CD8-positive, alpha-beta memory T cell (primary cell): ENCODE measurements around the gene RABGAP1L. TPM values are rescaled to one million over a fixed set of nuclear protein-coding genes. Genes with fewer than 3 reads are reported as not detected.

Source experiments
- CTCF ChIA-PET: fragments of 350-600 bp; sonication (Branson Sonifier 250); formaldehyde crosslinking; loops from one replicate; lab custom pipeline; 2021; ENCODE audit warnings: antibody characterized with exemption; lab: Charles Lee
- POLR2A ChIA-PET: fragments of 350-600 bp; sonication (Branson Sonifier 250); formaldehyde crosslinking; loops from one replicate; lab custom pipeline; 2021; ENCODE audit warnings: antibody characterized with exemption; lab: Charles Lee
- DNase-seq, 5 donors: peaks; one replicate each; pipeline versions ENCODE4 v3.0.0 to v3.0.0-alpha.2; 2020 to 2022; ENCODE audit warnings: mixed read lengths in 1 of 5
- H3K27ac ChIP-seq: one replicate; pipeline ENCODE4 v1.7.0; 2013; ENCODE audit warnings: low read depth, mild to moderate bottlenecking, low read length, moderate library complexity
- H3K27me3 ChIP-seq: 2 replicates; pipeline ENCODE4 v1.7.0; 2013; ENCODE audit warnings: low read length, mild to moderate bottlenecking; ENCODE audit not compliant: insufficient read depth, poor library complexity, severe bottlenecking
- H3K36me3 ChIP-seq: 2 replicates; pipeline ENCODE4 v1.7.0; 2013; ENCODE audit warnings: mild to moderate bottlenecking, low read length, moderate library complexity; ENCODE audit not compliant: insufficient read depth
- H3K4me1 ChIP-seq: 2 replicates; pipeline ENCODE4 v1.7.0; 2013; ENCODE audit warnings: mild to moderate bottlenecking, low read length, moderate library complexity; ENCODE audit not compliant: insufficient read depth
- H3K4me3 ChIP-seq: 2 replicates; pipeline ENCODE4 v1.7.0; 2013; ENCODE audit warnings: mild to moderate bottlenecking, low read length
- H3K9me3 ChIP-seq: 2 replicates; pipeline ENCODE4 v1.7.0; 2013; ENCODE audit warnings: mild to moderate bottlenecking, low read length
- H3K27ac Mint-ChIP-seq, 8 donors: one replicate each; pipeline ENCODE4 v1.8.0; 2020 to 2021; ENCODE audit warnings: mixed read lengths in 8 of 8, mild to moderate bottlenecking in 6 of 8, inconsistent platforms in 3 of 8, moderate library complexity in 3 of 8
- H3K27me3 Mint-ChIP-seq, 2 donors: one replicate each; pipeline ENCODE4 v1.8.0; 2020 to 2021; ENCODE audit warnings: mixed read lengths in 2 of 2, mild to moderate bottlenecking in 1 of 2, moderate library complexity in 1 of 2
- H3K36me3 Mint-ChIP-seq, 3 donors: one replicate each; pipeline ENCODE4 v1.8.0; 2020 to 2021; ENCODE audit warnings: mixed read lengths in 3 of 3, inconsistent platforms in 1 of 3, mild to moderate bottlenecking in 1 of 3
- H3K4me1 Mint-ChIP-seq, 3 donors: one replicate each; pipeline ENCODE4 v1.8.0; 2020 to 2021; ENCODE audit warnings: mixed read lengths in 3 of 3, inconsistent platforms in 1 of 3, mild to moderate bottlenecking in 1 of 3
- H3K4me3 Mint-ChIP-seq, 7 donors: one replicate each; pipeline ENCODE4 v1.8.0; 2020 to 2021; ENCODE audit warnings: mixed read lengths in 7 of 7, mild to moderate bottlenecking in 6 of 7, moderate library complexity in 4 of 7, inconsistent platforms in 2 of 7
- H3K9me3 Mint-ChIP-seq, 5 donors: one replicate each; pipeline ENCODE4 v1.8.0; 2020 to 2022; ENCODE audit warnings: mixed read lengths in 5 of 5, mild to moderate bottlenecking in 3 of 5, moderate library complexity in 2 of 5, inconsistent platforms in 1 of 5
- polyA plus RNA-seq: library from polyadenylated mRNA; unstranded; fragments of 300-500 nt; fragmentation: Illumina TruSeq; gene quantifications from one replicate; pipeline ENCODE4 v1.2.3, GENCODE V29; 2021
- total RNA-seq, 2 experiments: library from RNA; stranded (reverse); gene quantifications; one replicate each; pipeline ENCODE4 v1.2.3, GENCODE V29; 2021

Gene RABGAP1L
- total and polyA plus RNA-seq, 3 experiments from 2014 or later = 41.7 to 78.5 (median 42.7) TPM

DNA sequence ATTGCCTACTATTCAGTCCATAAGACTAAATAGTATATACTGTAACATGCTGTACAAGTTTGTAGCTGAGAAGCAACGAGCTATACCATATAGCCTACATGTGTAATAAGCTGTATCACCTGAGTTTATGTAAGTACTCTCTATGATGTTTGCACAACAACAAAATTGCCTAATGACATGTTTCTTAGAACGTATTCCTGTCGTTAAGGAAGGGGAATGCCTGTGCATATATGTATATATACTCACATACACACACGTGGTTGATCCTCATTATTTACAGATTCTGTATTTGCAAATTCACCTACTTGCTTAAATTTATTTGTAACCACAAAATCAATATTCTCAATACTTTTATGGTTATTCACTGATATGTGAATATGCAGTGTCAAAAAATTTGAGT lies 504.0 kb downstream of the RABGAP1L start:
- Histone ChIP-seq H3K4me1 (no peaks in the 10 kb centered on the region), H3K27ac (no peak overlapping the region), H3K9me3 (no peaks in the 10 kb centered on the region), H3K36me3 (no peaks in the 10 kb centered on the region), H3K27me3 (no peaks in the 10 kb centered on the region), H3K4me3 (no peak overlapping the region)
- H3K4me1 Mint-ChIP-seq = peaks cover 0 to 4% (median 1%) of the 10 kb centered on the region in 3 donors
- ChIA-PET POLR2A (no interaction called here), CTCF (no interaction called here)
- H3K36me3 Mint-ChIP-seq = peaks cover 19 to 20% (median 20%) of the 10 kb centered on the region in 3 donors
- no peak for DNase-seq
- H3K9me3 Mint-ChIP-seq = peaks cover 2 to 9% (median 4%) of the 10 kb centered on the region in 5 donors
- no peak overlapping the region for H3K4me3 Mint-ChIP-seq
- no peaks in the 10 kb centered on the region for H3K27me3 Mint-ChIP-seq
- no peak overlapping the region for H3K27ac Mint-ChIP-seq

DNA sequence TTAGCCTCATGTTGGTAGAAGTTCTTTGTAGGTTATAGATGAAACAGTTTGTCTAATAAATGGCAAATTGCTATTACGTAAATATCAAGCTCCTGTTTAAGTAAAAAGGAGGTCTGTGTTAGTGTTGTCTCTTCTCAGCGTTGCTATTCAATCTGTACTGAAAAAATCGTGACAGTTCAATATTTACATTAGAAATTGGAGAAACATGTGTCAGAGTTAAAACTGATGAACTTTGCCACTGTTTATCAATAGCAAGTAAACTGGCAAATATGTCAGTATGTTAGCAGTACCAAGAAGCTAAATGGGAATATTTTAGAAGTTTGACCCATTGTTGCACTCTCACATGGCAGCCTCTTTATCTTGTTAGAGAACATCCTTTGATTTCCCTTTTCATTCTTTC lies 506.9 kb downstream of the RABGAP1L start:
- no peak for DNase-seq
- peaks cover 0 to 1% of the 10 kb centered on the region in 2 donors for H3K27me3 Mint-ChIP-seq
- no peaks in the 10 kb centered on the region for H3K27me3 ChIP-seq
- H3K4me3 Mint-ChIP-seq = no peak overlapping the region
- peak overlapping the region in 1 of 8 donors; percentile 32 for H3K27ac Mint-ChIP-seq
- H3K9me3 Mint-ChIP-seq = peaks cover 9 to 25% (median 15%) of the 10 kb centered on the region in 5 donors
- POLR2A ChIA-PET = no interaction called here
- peaks cover 0 to 3% (median under 1%) of the 10 kb centered on the region in 3 donors for H3K4me1 Mint-ChIP-seq
- H3K9me3 ChIP-seq = no peaks in the 10 kb centered on the region
- H3K4me3 ChIP-seq = no peak overlapping the region
- H3K36me3 Mint-ChIP-seq = peaks cover 13 to 35% (median 27%) of the 10 kb centered on the region in 3 donors
- no peaks in the 10 kb centered on the region for H3K36me3 ChIP-seq
- H3K27ac ChIP-seq = no peak overlapping the region
- CTCF ChIA-PET = interaction anchor here (0.9 kb wide), 1 partner anchor 10 kb away, joined by 3 read pairs; no protein-coding TSS in a partner anchor
- H3K4me1 ChIP-seq = no peaks in the 10 kb centered on the region

GRCh38 chr1:174671826-174672225 lies 512.5 kb downstream of the RABGAP1L start:
- H3K36me3 Mint-ChIP-seq = peaks cover 9 to 44% (median 25%) of the 10 kb centered on the region in 3 donors
- H3K4me3 ChIP-seq = no peak overlapping the region
- ChIA-PET POLR2A (interaction anchor here (0.6 kb wide), 1 partner anchor 311 kb away, joined by 3 read pairs; no protein-coding TSS in a partner anchor), CTCF (no interaction called here)
- no peaks in the 10 kb centered on the region for H3K36me3 ChIP-seq
- H3K27me3 Mint-ChIP-seq = peaks cover 0 to 3% of the 10 kb centered on the region in 2 donors
- H3K4me1 ChIP-seq = no peaks in the 10 kb centered on the region
- H3K27me3 ChIP-seq = no peaks in the 10 kb centered on the region
- no peak overlapping the region for H3K27ac Mint-ChIP-seq
- H3K27ac ChIP-seq = no peak overlapping the region
- H3K4me3 Mint-ChIP-seq = no peak overlapping the region
- DNase-seq = no peak
- peaks cover 9 to 25% (median 17%) of the 10 kb centered on the region in 5 donors for H3K9me3 Mint-ChIP-seq
- H3K4me1 Mint-ChIP-seq = peaks cover 0 to 7% (median 5%) of the 10 kb centered on the region in 3 donors
- no peaks in the 10 kb centered on the region for H3K9me3 ChIP-seq

DNA sequence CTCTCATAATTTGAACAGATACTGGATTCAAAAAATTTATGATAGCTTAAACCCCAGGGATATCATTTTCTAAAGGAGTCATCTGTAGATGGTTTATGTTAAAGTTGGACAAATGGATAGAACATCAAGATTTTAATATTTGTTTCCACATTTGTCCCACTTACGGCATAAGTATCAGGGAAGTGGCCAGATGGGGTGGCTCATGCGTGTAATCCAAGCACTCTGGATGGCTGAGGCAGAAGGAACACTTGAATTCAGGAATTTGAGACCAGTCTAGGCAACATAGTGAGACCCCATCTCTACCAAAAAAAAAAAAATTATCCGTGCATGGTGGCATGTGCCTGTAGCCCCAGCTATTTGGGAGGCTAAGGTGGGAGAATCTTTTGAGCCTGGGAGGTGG lies 517.5 kb downstream of the RABGAP1L start:
- POLR2A ChIA-PET = no interaction called here
- no peaks in the 10 kb centered on the region for H3K27me3 ChIP-seq
- H3K36me3 ChIP-seq = no peaks in the 10 kb centered on the region
- H3K4me1 ChIP-seq = no peaks in the 10 kb centered on the region
- Mint-ChIP-seq H3K4me3 (no peak overlapping the region), H3K9me3 (peaks cover 0 to 2% (median 0%) of the 10 kb centered on the region in 5 donors), H3K4me1 (peaks cover 0 to 2% (median 0%) of the 10 kb centered on the region in 3 donors), H3K27me3 (no peaks in the 10 kb centered on the region), H3K27ac (no peak overlapping the region), H3K36me3 (peaks cover 2 to 5% (median 2%) of the 10 kb centered on the region in 3 donors)
- no peaks in the 10 kb centered on the region for H3K9me3 ChIP-seq
- CTCF ChIA-PET = no interaction called here
- H3K27ac ChIP-seq = no peak overlapping the region
- no peak for DNase-seq
- H3K4me3 ChIP-seq = no peak overlapping the region

DNA sequence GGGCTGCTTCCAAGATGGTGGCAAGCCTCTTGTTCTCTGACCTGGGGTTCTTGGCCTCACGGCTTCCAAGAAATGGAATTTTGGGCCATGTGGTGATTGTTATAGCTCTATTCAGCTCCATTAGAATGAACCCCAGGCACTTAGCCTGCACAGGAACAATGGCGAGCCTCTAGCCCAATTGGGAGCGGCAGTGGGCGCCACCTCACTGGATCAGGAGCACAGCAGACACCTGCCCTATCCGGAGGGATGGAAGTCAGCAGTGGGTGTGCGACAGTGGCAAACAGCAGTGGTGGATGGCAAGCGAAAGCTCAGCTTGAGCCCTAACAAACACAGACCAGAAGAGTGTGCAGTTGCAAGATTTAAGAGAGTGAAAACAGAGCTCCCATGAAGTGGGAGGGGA lies 519.3 kb downstream of the RABGAP1L start:
- Mint-ChIP-seq H3K9me3 (peaks cover 0 to 2% (median 0%) of the 10 kb centered on the region in 5 donors), H3K36me3 (peaks cover 0 to 5% (median 4%) of the 10 kb centered on the region in 3 donors), H3K27me3 (no peaks in the 10 kb centered on the region), H3K4me1 (peaks cover 0 to 2% (median 1%) of the 10 kb centered on the region in 3 donors), H3K4me3 (no peak overlapping the region), H3K27ac (peak overlapping the region in 1 of 8 donors; percentile 38)
- no peaks in the 10 kb centered on the region for H3K36me3 ChIP-seq
- no peaks in the 10 kb centered on the region for H3K4me1 ChIP-seq
- no peaks in the 10 kb centered on the region for H3K9me3 ChIP-seq
- no peak overlapping the region for H3K4me3 ChIP-seq
- DNase-seq = no peak
- CTCF ChIA-PET = no interaction called here
- no peaks in the 10 kb centered on the region for H3K27me3 ChIP-seq
- POLR2A ChIA-PET = no interaction called here
- H3K27ac ChIP-seq = no peak overlapping the region

DNA sequence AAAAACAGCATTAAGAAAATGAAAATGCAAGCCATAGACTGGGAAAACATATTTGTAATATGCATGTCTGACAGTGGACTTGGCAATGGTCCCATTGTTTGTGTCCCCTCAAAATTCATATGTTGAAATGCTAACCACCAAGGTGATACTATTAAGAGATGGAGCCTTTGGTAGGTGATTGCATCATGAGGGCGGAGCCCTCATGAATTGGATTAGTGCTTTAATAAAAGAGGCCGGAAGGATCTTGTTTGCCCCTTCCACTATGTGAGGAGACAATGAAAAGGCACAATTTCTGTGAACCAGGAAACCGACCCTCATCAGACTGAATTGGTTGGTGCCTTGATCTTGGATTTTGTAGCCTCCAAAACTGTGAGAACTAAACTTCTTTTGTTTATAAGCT lies 520.8 kb downstream of the RABGAP1L start:
- no peak overlapping the region for H3K4me3 ChIP-seq

GRCh38 chr1:174682419-174683008 lies 523.2 kb downstream of the RABGAP1L start:
- no peaks in the 10 kb centered on the region for H3K4me1 ChIP-seq
- ChIA-PET CTCF (no interaction called here), POLR2A (no interaction called here)
- H3K36me3 Mint-ChIP-seq = peaks cover 13 to 22% (median 16%) of the 10 kb centered on the region in 3 donors
- H3K27me3 ChIP-seq = no peaks in the 10 kb centered on the region
- no peak overlapping the region for H3K27ac Mint-ChIP-seq
- peaks cover 5 to 7% (median 6%) of the 10 kb centered on the region in 3 donors for H3K4me1 Mint-ChIP-seq
- H3K27me3 Mint-ChIP-seq = no peaks in the 10 kb centered on the region
- H3K4me3 Mint-ChIP-seq = no peak overlapping the region
- DNase-seq = no peak
- no peaks in the 10 kb centered on the region for H3K9me3 ChIP-seq
- no peaks in the 10 kb centered on the region for H3K36me3 ChIP-seq
- no peak overlapping the region for H3K27ac ChIP-seq
- H3K4me3 ChIP-seq = no peak overlapping the region
- no peaks in the 10 kb centered on the region for H3K9me3 Mint-ChIP-seq

More for the DNA sequence above, 520.8 kb downstream of the RABGAP1L start:
- Mint-ChIP-seq H3K27me3 (no peaks in the 10 kb centered on the region), H3K36me3 (peaks cover 9 to 14% (median 9%) of the 10 kb centered on the region in 3 donors), H3K4me1 (peaks cover 0 to 5% (median 1%) of the 10 kb centered on the region in 3 donors), H3K4me3 (no peak overlapping the region), H3K9me3 (no peaks in the 10 kb centered on the region), H3K27ac (no peak overlapping the region)
- no peaks in the 10 kb centered on the region for H3K9me3 ChIP-seq
- ChIA-PET CTCF (no interaction called here), POLR2A (no interaction called here)
- H3K36me3 ChIP-seq = no peaks in the 10 kb centered on the region
- DNase-seq = no peak
- no peaks in the 10 kb centered on the region for H3K4me1 ChIP-seq
- H3K27me3 ChIP-seq = no peaks in the 10 kb centered on the region
- H3K27ac ChIP-seq = no peak overlapping the region

DNA sequence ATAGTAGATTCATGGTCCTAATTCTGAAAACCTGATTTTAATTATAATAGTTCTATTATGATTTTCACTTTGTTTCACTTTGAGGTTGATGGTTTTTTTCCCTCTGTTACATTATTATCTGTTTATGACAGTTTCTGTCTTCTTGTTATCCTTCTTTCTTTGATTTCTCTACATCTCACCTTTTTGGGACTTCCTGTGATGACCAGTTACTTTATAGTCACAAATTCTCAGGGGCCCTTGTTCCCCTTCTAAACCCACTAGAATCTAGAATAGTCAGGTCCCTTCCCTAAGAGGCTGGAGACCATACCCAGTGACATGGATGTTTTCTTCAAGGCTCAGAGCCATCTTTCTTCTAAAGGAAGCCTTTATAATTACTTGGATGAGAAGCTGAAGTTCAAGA lies 526.9 kb downstream of the RABGAP1L start:
- no peak overlapping the region for H3K4me3 ChIP-seq
- H3K9me3 Mint-ChIP-seq = no peaks in the 10 kb centered on the region
- ChIA-PET POLR2A (no interaction called here), CTCF (no interaction called here)
- H3K4me1 ChIP-seq = no peaks in the 10 kb centered on the region
- H3K4me3 Mint-ChIP-seq = no peak overlapping the region
- H3K36me3 ChIP-seq = no peaks in the 10 kb centered on the region
- no peaks in the 10 kb centered on the region for H3K27me3 Mint-ChIP-seq
- DNase-seq = no peak
- H3K27ac Mint-ChIP-seq = peak overlapping the region in 1 of 8 donors; percentile 24
- no peaks in the 10 kb centered on the region for H3K27me3 ChIP-seq
- peaks cover 11 to 24% (median 18%) of the 10 kb centered on the region in 3 donors for H3K36me3 Mint-ChIP-seq
- H3K27ac ChIP-seq = no peak overlapping the region
- peaks cover 6 to 7% (median 7%) of the 10 kb centered on the region in 3 donors for H3K4me1 Mint-ChIP-seq
- no peaks in the 10 kb centered on the region for H3K9me3 ChIP-seq
